Nephron progenitor cell (in vitro differentiated cells): Measurements from ENCODE around the gene AMFR.

ENCODE experiments used
- DNase-seq: peaks from one replicate; pipeline ENCODE4 v3.0.0; 2021
- H3K27ac Mint-ChIP-seq: 2 replicates; pipeline ENCODE4 v1.8.0; 2021; ENCODE audit warnings: mild to moderate bottlenecking, moderate library complexity, mixed read lengths
- H3K27me3 Mint-ChIP-seq: 2 replicates; pipeline ENCODE4 v1.8.0; 2021; ENCODE audit warnings: mild to moderate bottlenecking, low read depth, mixed read lengths; ENCODE audit not compliant: poor library complexity
- H3K36me3 Mint-ChIP-seq: 2 replicates; pipeline ENCODE4 v1.8.0; 2021; ENCODE audit warnings: low read depth, mixed read lengths
- H3K4me1 Mint-ChIP-seq: 2 replicates; pipeline ENCODE4 v1.8.0; 2021; ENCODE audit warnings: mixed read lengths
- H3K4me3 Mint-ChIP-seq: 2 replicates; pipeline ENCODE4 v1.8.0; 2021; ENCODE audit warnings: mild to moderate bottlenecking, moderate library complexity, mixed read lengths
- H3K9me3 Mint-ChIP-seq: 2 replicates; pipeline ENCODE4 v1.8.0; 2021; ENCODE audit warnings: mild to moderate bottlenecking, moderate library complexity, mixed read lengths
- TF ChIP-seq, protein P1 (sequence below): fragments of 200-600 bp; sonication (generic); IDR thresholded peaks from 2 replicates; pipeline ENCODE4 v1.5.0; 2021; ENCODE audit warnings: antibody characterized with exemption

The AMFR gene

DNA sequence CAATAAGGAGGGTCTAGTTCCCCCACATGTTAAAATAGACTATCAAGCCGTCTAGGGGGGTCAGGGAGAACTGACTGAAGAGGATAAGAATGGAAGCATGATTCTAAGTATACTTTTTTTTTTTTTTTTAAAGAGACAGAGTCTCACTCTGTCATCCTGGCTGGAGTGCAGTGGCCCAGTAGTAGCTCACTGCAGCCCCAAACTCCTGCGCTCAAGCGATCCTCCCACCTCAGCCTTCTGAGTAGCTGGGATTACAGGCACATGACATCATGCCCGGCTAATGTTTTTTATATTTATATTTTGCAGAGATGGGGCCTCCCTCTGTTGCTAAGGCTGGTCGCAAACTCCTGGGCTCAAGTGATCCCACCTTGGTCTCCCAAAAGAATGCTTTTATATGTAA lies 14.2 kb downstream of the AMFR start:
- TF ChIP-seq, protein P1, sequence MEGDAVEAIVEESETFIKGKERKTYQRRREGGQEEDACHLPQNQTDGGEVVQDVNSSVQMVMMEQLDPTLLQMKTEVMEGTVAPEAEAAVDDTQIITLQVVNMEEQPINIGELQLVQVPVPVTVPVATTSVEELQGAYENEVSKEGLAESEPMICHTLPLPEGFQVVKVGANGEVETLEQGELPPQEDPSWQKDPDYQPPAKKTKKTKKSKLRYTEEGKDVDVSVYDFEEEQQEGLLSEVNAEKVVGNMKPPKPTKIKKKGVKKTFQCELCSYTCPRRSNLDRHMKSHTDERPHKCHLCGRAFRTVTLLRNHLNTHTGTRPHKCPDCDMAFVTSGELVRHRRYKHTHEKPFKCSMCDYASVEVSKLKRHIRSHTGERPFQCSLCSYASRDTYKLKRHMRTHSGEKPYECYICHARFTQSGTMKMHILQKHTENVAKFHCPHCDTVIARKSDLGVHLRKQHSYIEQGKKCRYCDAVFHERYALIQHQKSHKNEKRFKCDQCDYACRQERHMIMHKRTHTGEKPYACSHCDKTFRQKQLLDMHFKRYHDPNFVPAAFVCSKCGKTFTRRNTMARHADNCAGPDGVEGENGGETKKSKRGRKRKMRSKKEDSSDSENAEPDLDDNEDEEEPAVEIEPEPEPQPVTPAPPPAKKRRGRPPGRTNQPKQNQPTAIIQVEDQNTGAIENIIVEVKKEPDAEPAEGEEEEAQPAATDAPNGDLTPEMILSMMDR: no peak
- Mint-ChIP-seq H3K36me3 (peaks cover 64% of the 10 kb centered on the region), H3K27me3 (no peaks in the 10 kb centered on the region), H3K4me1 (peaks cover 19% of the 10 kb centered on the region), H3K9me3 (no peaks in the 10 kb centered on the region), H3K27ac (no peak overlapping the region), H3K4me3 (no peak overlapping the region)
- DNase-seq: no peak

DNA sequence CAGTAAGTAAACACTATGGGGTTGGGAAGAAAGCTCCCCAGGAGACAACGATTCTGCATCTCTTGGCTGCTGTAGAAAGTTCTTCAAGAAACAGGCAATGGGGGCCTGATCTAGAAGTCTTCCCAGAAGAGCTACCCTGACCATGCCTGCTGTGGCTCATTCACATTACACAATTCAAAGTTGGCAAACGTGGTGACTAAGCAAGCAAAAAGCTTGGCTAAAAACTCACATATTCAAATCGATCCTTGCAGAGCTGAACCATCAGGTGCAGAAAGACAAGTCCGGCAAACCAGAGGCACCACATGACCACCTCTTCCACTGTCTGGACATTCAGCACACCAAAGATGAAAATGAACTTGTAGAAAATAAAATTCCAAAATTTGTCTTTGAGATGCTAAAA lies 16.1 kb downstream of the AMFR start:
- no peaks in the 10 kb centered on the region for H3K9me3 Mint-ChIP-seq
- H3K4me3 Mint-ChIP-seq: no peak overlapping the region
- H3K27ac Mint-ChIP-seq: no peak overlapping the region
- peaks cover 2% of the 10 kb centered on the region for H3K4me1 Mint-ChIP-seq
- TF ChIP-seq, protein P1: no peak
- peaks cover 79% of the 10 kb centered on the region for H3K36me3 Mint-ChIP-seq
- H3K27me3 Mint-ChIP-seq: no peaks in the 10 kb centered on the region
- DNase-seq: no peak

DNA sequence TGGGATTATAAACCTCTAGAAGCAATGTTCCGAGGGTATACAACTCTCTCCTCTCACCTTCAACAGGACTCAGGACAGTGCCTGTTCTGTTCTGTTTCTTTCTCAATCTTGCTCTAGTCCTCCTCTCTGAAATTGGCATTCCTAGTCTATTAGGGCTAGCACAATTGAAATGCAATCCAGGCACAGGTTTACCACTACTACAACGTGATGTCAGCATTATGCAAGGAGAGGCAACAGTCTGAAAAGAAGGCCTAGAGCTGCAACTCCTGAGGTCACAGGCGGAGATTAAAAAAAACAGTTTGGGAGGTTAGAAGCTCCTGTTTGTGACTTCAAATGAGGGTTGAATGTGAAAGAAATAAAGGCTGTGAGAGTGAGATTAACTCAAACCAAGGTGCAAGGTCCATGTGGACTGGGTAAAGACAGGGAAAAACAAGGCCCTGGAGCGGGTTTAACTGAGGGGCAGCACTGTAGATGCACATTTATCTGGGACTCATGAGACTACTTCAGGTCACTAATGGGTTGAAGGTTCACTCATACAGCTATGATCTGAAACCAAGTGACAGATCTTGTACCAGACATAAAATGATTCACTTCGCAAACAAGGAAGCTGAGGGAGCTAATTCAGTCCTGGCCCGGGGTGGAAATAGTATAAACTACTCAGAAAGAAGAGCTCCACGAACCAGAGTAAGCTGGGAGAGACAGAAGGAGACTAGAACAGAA lies 16.8 kb downstream of the AMFR start:
- TF ChIP-seq, protein P1: no peak
- Mint-ChIP-seq H3K4me1 (no peaks in the 10 kb centered on the region), H3K27me3 (no peaks in the 10 kb centered on the region), H3K36me3 (peaks cover 74% of the 10 kb centered on the region), H3K4me3 (no peak overlapping the region), H3K27ac (peak overlapping the region; percentile 44), H3K9me3 (no peaks in the 10 kb centered on the region)
- no peak for DNase-seq

DNA sequence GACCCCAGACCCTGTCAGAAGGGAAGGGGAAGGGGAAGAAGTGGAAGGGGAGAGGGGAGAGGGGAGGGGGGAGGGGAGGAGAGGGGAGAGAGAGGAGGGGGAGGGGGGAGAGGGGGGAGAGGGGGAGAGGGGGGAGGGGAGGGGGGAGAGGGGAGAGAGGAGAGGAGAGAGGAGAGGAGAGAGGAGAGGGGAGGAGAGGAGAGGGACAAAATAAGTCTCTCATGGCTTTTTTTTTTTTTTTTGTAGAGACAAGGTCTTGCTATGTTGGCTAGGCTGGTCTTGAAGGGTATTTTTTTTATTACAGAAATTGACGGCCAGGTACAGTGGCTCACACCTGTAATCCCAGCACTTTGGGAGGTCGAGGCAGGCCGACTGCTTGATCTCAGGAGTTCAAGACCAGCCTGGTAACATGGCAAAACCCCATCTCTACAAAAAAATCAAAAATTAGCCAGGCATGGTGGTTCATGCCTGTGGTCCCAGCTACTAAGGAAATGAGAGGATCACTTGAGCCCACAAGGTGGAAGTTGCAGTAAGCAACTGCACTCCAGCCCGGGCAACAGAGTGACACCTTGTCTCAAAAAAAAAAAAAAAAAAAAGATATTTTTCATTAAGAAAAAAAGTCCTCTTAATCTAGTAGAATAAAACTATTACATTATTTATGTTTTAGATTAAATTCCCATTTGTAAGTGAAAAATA lies 19.2 kb downstream of the AMFR start:
- Mint-ChIP-seq H3K36me3 (peaks cover 66% of the 10 kb centered on the region), H3K4me1 (no peaks in the 10 kb centered on the region)

DNA sequence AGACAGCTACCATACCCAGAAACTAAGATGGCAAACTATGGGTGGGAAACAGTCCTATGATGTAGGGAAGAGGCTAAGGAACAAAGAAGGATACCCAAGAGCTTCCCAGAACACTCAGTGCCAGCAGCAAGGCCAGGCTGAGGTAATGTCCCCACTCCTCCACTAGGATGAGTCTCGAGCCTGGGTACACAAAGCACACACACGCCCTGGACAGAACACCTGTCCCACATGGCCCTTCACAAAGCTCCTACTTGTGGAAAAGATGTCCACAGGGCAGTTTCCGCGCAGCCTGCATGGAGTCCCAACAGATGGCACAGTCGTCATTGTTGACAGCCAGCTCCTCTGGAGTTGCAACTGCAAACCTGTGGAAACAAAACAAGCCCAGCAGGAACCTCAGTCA lies 23.9 kb downstream of the AMFR start:
- Mint-ChIP-seq H3K27ac (no peak overlapping the region), H3K9me3 (peaks cover 4% of the 10 kb centered on the region), H3K4me3 (no peak overlapping the region), H3K27me3 (no peaks in the 10 kb centered on the region), H3K36me3 (peaks cover 64% of the 10 kb centered on the region), H3K4me1 (no peaks in the 10 kb centered on the region)
- no peak for DNase-seq
- TF ChIP-seq, protein P1: peak; percentile 24

More for the DNA sequence above, 19.2 kb downstream of the AMFR start:
- Mint-ChIP-seq H3K27ac (no peak overlapping the region), H3K9me3 (no peaks in the 10 kb centered on the region), H3K4me3 (no peak overlapping the region), H3K27me3 (no peaks in the 10 kb centered on the region)
- TF ChIP-seq, protein P1: no peak
- no peak for DNase-seq
